ENCODE data around the gene HSPB7. TPM values are rescaled to one million over a fixed set of nuclear protein-coding genes. Genes with fewer than 3 reads are reported as not detected.
"Not testable (repeated sequence)": the region's sequence is repeated elsewhere in the genome, so short reads cannot be mapped to it uniquely, and the experiment has no call there.

Gene HSPB7
- total RNA-seq, 4 donors from 2014 or later: 1.9 to 7.0 (median 3.3) TPM

- H3K4me1 ChIP-seq: peaks cover 15% of the 10 kb centered on the region
- no peak overlapping the region for H3K4me3 ChIP-seq
- no peak for TF ChIP-seq EP300 (IDR thresholded peaks at IDR 0.05)
- TF ChIP-seq, protein P1, sequence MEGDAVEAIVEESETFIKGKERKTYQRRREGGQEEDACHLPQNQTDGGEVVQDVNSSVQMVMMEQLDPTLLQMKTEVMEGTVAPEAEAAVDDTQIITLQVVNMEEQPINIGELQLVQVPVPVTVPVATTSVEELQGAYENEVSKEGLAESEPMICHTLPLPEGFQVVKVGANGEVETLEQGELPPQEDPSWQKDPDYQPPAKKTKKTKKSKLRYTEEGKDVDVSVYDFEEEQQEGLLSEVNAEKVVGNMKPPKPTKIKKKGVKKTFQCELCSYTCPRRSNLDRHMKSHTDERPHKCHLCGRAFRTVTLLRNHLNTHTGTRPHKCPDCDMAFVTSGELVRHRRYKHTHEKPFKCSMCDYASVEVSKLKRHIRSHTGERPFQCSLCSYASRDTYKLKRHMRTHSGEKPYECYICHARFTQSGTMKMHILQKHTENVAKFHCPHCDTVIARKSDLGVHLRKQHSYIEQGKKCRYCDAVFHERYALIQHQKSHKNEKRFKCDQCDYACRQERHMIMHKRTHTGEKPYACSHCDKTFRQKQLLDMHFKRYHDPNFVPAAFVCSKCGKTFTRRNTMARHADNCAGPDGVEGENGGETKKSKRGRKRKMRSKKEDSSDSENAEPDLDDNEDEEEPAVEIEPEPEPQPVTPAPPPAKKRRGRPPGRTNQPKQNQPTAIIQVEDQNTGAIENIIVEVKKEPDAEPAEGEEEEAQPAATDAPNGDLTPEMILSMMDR (IDR thresholded peaks at IDR 0.05): no peak
- TF ChIP-seq POLR2A (IDR thresholded peaks at IDR 0.05): no peak
- no peaks in the 10 kb centered on the region for H3K9me3 ChIP-seq
- 58% methylated on average over 9 of the region's 9 CpGs for WGBS
- H3K27me3 ChIP-seq: no peaks in the 10 kb centered on the region
- no peak for DNase-seq (ENCODE audit: low spot score in 2 of 2)
- no peaks in the 10 kb centered on the region for H3K36me3 ChIP-seq
- H3K27ac ChIP-seq: no peak overlapping the region
Measured at GRCh38 chr1:16063921-16064320, 46.1 kb upstream of the HSPB7 start.

DNA sequence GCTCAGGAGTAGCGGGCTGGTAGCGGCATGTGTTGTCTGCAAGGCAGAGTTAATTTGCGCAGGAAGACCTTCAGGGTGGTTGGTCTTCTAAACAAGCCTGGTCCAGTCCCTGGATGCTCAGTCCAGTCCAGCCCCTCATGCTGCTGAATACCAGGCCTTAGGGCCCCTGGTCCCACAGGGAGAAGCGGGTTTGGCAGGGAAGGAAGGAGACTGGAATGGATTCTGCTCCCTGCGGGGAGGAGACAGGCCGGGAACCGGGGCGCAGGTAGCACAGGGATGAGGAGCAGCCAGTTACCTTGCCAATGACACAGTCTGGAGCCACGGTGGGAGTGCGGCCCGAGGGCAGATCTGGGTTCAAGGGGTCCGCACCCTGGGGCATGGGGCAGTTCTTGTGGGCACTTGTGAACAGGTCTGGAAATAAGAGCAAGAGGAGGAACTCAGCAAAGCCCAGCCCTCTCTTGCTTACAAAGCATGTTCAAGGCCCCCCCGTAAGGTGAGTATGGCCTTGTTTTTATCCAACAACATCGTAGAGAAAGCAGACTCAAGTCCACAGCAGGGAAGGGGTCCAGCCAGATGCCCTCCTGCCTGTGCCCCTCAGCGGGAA, 45.5 kb upstream of the HSPB7 start:
- Histone ChIP-seq H3K27ac (no peak overlapping the region), H3K4me3 (no peak overlapping the region)
- 93% methylated on average over 15 of the region's 15 CpGs for WGBS

DNA sequence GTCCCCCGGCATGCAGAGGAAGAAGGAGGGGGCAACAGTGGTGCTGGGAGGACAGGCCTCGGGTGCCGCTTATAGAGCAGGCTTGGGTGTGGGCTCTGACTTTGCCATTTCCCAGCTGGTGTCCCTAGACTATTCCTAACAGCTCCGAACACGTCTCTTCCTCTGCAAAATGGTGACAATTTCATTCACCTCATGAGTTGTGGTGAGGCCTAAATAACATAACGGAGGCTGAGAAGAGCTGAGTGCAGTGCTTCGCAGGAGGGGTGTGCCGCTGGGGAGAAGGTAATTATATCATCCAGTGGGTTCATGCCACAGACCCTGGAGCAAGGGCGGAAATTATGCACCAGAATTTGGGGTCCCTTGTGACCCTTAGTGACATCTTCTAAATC, 44.8 kb upstream of the HSPB7 start:
- H3K9me3 ChIP-seq; DNase-seq (ENCODE audit: low spot score in 2 of 2); H3K36me3 ChIP-seq; H3K4me3 ChIP-seq; H3K4me1 ChIP-seq; H3K27me3 ChIP-seq; H3K27ac ChIP-seq: not testable (repeated sequence)
- 78% methylated on average over 9 of the region's 9 CpGs for WGBS

More for the DNA sequence above, 45.5 kb upstream of the HSPB7 start:
- no peak for DNase-seq (ENCODE audit: low spot score in 2 of 2)
- H3K4me1 ChIP-seq: peaks cover 11% of the 10 kb centered on the region
- TF ChIP-seq, protein P1 (IDR thresholded peaks at IDR 0.05): no peak
- TF ChIP-seq POLR2AphosphoS5 (IDR thresholded peaks at IDR 0.05) (no peak), POLR2A (IDR thresholded peaks at IDR 0.05) (no peak), EP300 (IDR thresholded peaks at IDR 0.05) (no peak)
- no peaks in the 10 kb centered on the region for H3K36me3 ChIP-seq
- H3K27me3 ChIP-seq: no peaks in the 10 kb centered on the region
- H3K9me3 ChIP-seq: no peaks in the 10 kb centered on the region

GRCh38 chr1:16061989-16062686, 44.3 kb upstream of the HSPB7 start:
- not testable (repeated sequence) for H3K27me3 ChIP-seq; H3K4me3 ChIP-seq; H3K36me3 ChIP-seq; H3K27ac ChIP-seq; H3K9me3 ChIP-seq; DNase-seq (ENCODE audit: low spot score in 2 of 2); H3K4me1 ChIP-seq
- 60% methylated on average over 1 of the region's 18 CpGs for WGBS

DNA sequence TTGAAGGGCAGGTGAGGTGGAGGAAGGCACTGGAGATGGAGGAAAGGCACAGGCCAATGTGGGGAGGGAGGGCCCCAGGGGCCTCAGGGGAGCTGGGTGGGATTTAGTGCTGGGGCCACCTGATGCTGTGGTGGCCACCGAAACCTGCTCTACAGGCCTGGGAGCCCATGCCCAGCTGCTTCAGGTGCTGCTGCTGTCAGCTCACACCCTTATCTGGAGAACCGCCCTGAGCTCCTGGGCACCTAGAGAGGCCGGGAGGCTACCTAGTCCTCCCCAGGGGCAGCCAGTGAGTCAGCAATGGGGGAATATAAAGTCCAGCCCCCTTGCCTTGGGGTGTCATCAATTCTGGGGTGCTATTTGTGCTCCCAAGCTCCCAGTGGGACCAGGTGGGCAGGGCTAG, 43.4 kb upstream of the HSPB7 start:
- H3K4me1 ChIP-seq: peaks cover 8% of the 10 kb centered on the region
- 50% methylated on average over 1 of the region's 3 CpGs for WGBS
- H3K27me3 ChIP-seq: no peaks in the 10 kb centered on the region
- H3K27ac ChIP-seq: no peak overlapping the region
- H3K36me3 ChIP-seq: no peaks in the 10 kb centered on the region
- TF ChIP-seq, protein P1 (IDR thresholded peaks at IDR 0.05): no peak
- TF ChIP-seq EP300 (IDR thresholded peaks at IDR 0.05) (no peak), POLR2A (IDR thresholded peaks at IDR 0.05) (no peak), POLR2AphosphoS5 (IDR thresholded peaks at IDR 0.05) (no peak)
- DNase-seq (ENCODE audit: low spot score in 2 of 2): no peak
- no peaks in the 10 kb centered on the region for H3K9me3 ChIP-seq
- no peak overlapping the region for H3K4me3 ChIP-seq

DNA sequence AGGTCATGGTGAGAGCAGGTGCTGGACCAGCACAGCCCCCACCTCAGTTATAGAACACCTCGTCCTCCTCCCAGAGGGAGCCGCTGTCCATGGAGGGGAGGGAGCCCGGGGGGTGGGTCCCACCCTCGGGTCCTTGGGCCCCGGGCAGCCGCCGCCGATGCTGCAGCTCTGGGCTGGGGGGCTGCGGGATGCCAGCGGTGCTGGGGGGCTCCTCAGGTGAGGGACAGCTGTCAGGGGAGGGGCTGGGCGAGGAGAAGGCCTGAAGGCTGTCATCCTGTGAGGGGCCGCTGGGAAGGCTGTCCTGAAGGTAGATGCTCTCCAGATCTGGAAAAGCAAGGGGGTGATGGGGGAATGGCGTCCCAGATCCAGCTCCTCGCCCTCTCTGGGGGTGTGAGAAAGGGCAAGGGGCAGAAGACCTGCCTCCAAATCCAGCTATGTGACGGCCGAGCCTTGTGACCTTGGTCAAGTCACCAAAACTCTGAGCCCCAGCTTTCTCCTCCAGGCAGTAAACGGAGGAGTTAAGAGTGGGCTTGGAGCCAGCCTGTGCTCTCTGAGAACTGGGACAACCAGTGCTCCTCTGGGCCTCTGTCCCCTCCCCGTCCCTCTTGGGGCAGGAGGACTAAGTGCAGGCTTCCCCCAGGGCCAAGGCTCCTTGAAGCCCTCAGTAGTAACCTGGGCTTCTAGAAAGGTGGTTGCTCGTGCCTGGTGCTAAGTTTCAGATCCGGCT, 40.7 kb upstream of the HSPB7 start:
- H3K9me3 ChIP-seq; H3K4me3 ChIP-seq; H3K4me1 ChIP-seq; H3K36me3 ChIP-seq; DNase-seq (ENCODE audit: low spot score in 2 of 2); H3K27me3 ChIP-seq; H3K27ac ChIP-seq: not testable (repeated sequence)
- 76% methylated on average over 12 of the region's 20 CpGs for whole genome bisulfite sequencing

- 87% methylated on average over 3 of the region's 7 CpGs for WGBS
- not testable (repeated sequence) for DNase-seq (ENCODE audit: low spot score in 2 of 2); H3K27ac ChIP-seq; H3K4me1 ChIP-seq; H3K27me3 ChIP-seq; H3K4me3 ChIP-seq; H3K9me3 ChIP-seq; H3K36me3 ChIP-seq
Measured at GRCh38 chr1:16057314-16057915, 39.6 kb upstream of the HSPB7 start.

DNA sequence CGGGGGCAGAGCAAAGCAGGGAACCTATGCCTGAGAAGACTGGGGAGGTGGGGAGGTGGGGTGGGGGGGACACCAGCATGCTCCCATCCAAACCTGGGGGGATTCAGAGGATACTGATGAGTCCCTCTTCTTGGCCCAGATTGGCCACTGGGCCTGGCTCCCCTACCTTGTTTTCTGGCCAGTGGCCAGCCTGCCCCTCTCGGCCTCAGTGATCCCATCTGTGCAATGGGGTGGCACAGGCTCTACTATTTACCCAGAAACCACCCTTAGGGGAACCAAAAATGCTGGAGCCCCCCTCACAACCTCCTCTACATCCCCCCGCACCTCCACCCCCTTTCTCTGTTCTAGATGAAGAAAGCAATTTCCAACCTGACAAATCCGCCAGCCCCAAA, 38.7 kb upstream of the HSPB7 start:
- not testable (repeated sequence) for H3K9me3 ChIP-seq; H3K27me3 ChIP-seq; H3K4me1 ChIP-seq; H3K27ac ChIP-seq; DNase-seq (ENCODE audit: low spot score in 2 of 2); H3K4me3 ChIP-seq; H3K36me3 ChIP-seq
- WGBS: 38% methylated on average over 2 of the region's 4 CpGs
